ENCODE measurements around the gene RIC8A.

GRCh38 chr11:210122-210802, 2.8 kb downstream of the RIC8A start:
- TF ChIP-seq CTCF (conservative IDR thresholded peaks at IDR 0.05; ENCODE audit: low read depth, low read length): no peak
- no peak for TF ChIP-seq EZH2 (IDR thresholded peaks at IDR 0.05; ENCODE audit: low read length, unreplicated experiment)

Measured in PC-3 (cell line).